Activated naive CD4-positive, alpha-beta T cell treated with anti-CD3 and anti-CD28 coated beads for 36 hours (primary cell): ENCODE measurements around the gene DNAH2. TPM values are rescaled to one million over a fixed set of nuclear protein-coding genes. Genes with fewer than 3 reads are reported as not detected.

ENCODE experiments used
- CTCF ChIA-PET: fragments of 350-600 bp; sonication (Branson Sonifier 250); formaldehyde crosslinking; loops from one replicate; lab custom pipeline; 2021; ENCODE audit warnings: antibody characterized with exemption; lab: Charles Lee
- DNase-seq: peaks from one replicate; pipeline ENCODE4 v3.0.0-alpha.2; 2020
- H3K27ac Mint-ChIP-seq: one replicate; pipeline ENCODE4 v1.8.0; 2021; ENCODE audit warnings: mild to moderate bottlenecking, mixed read lengths
- H3K27me3 Mint-ChIP-seq: one replicate; pipeline ENCODE4 v1.8.0; 2021; ENCODE audit warnings: low read depth, mixed read lengths
- H3K36me3 Mint-ChIP-seq: one replicate; pipeline ENCODE4 v1.8.0; 2021; ENCODE audit warnings: low read depth, mixed read lengths
- H3K4me1 Mint-ChIP-seq: one replicate; pipeline ENCODE4 v1.8.0; 2021; ENCODE audit warnings: low read depth, mixed read lengths
- H3K4me3 Mint-ChIP-seq: one replicate; pipeline ENCODE4 v1.8.0; 2021; ENCODE audit warnings: mild to moderate bottlenecking, moderate library complexity, mixed read lengths
- H3K9me3 Mint-ChIP-seq: one replicate; pipeline ENCODE4 v1.8.0; 2021; ENCODE audit warnings: mixed read lengths
- intact Hi-C: fragments of 100-400 bp; cut with micrococcal nuclease; formaldehyde crosslinking; loops from one replicate; pipeline ENCODE4 v1.15.1; 2023
- total RNA-seq, 2 experiments: library from RNA; stranded (reverse); gene quantifications; one replicate each; pipeline ENCODE4 v1.2.3, GENCODE V29; 2021

Gene DNAH2
- total RNA-seq, 2 experiments from 2014 or later = not detected

GRCh38 chr17:7882629-7883028 is 165.1 kb downstream of the DNAH2 start:
- CTCF ChIA-PET = interaction anchor here (0.5 to 1.9 kb wide), 3 partner anchors 13 to 23 kb away, joined by 3 to 4 read pairs (median 4); no protein-coding TSS in a partner anchor
- DNase-seq = no peak
- no peaks in the 10 kb centered on the region for H3K9me3 Mint-ChIP-seq
- peaks cover 8% of the 10 kb centered on the region for H3K36me3 Mint-ChIP-seq
- H3K27me3 Mint-ChIP-seq = no peaks in the 10 kb centered on the region
- H3K4me3 Mint-ChIP-seq = no peak overlapping the region
- no peaks in the 10 kb centered on the region for H3K4me1 Mint-ChIP-seq
- intact Hi-C loops = no loop called here
- H3K27ac Mint-ChIP-seq = no peak overlapping the region

Other genes starting within 250 kb of the DNAH2 start
- 1 to 10 TPM; 9.2 to 9.4 TPM for gene ZBTB4, start 238.1 kb upstream of the DNAH2 start, total RNA-seq
- gene SLC35G6, start 236.3 kb upstream of the DNAH2 start, total RNA-seq = not detected
- gene POLR2A, start 233.4 kb upstream of the DNAH2 start, total RNA-seq = 100 to 1,000 TPM; 204 to 205 TPM
- 1 to 10 TPM; 5.8 to 7.4 TPM for gene TNFSF12, start 168.7 kb upstream of the DNAH2 start, total RNA-seq
- 1 to 10 TPM; 2.1 to 2.6 TPM for gene TNFSF13, start 159.0 kb upstream of the DNAH2 start, total RNA-seq
- gene SENP3, start 155.8 kb upstream of the DNAH2 start, total RNA-seq = 10 to 100 TPM; 43.2 to 46.9 TPM
- gene CD68, start 138.1 kb upstream of the DNAH2 start, total RNA-seq = 10 to 100 TPM; 11.6 to 12.6 TPM
- 10 to 100 TPM; 48.8 to 53.5 TPM for gene MPDU1, start 133.9 kb upstream of the DNAH2 start, total RNA-seq
- gene SOX15, start 127.7 kb upstream of the DNAH2 start, total RNA-seq = under 1 TPM in 1 of 2 experiments, not detected in 1; 0.20 TPM
- gene FXR2, start 102.8 kb upstream of the DNAH2 start, total RNA-seq = 10 to 100 TPM; 29.7 to 36.8 TPM
- 10 to 100 TPM; 14.3 to 16.9 TPM for gene SAT2, start 89.9 kb upstream of the DNAH2 start, total RNA-seq
- gene SHBG, start 87.6 kb upstream of the DNAH2 start, total RNA-seq = not detected
- under 1 TPM; 0.14 to 0.30 TPM for gene ATP1B2, start 66.8 kb upstream of the DNAH2 start, total RNA-seq
- gene TP53, start 30.3 kb upstream of the DNAH2 start, total RNA-seq = 100 to 1,000 TPM; 148 to 149 TPM
- gene WRAP53, start 29.3 kb upstream of the DNAH2 start, total RNA-seq = 10 to 100 TPM; 13.7 to 14.7 TPM
- not detected for gene EFNB3, start 12.5 kb upstream of the DNAH2 start, total RNA-seq
- 10 to 100 TPM; 22.7 to 24.1 TPM for gene KDM6B, start 116.5 kb downstream of the DNAH2 start, total RNA-seq
- 1 to 10 TPM; 1.2 to 1.5 TPM for gene TMEM88, start 137.3 kb downstream of the DNAH2 start, total RNA-seq
- gene NAA38, start 139.8 kb downstream of the DNAH2 start, total RNA-seq = 10 to 100 TPM; 75.0 to 75.3 TPM
- 1 to 10 TPM; 6.1 to 6.5 TPM for gene CYB5D1, start 140.3 kb downstream of the DNAH2 start, total RNA-seq
- 100 to 1,000 TPM; 180 to 185 TPM for gene CHD3, start 171.0 kb downstream of the DNAH2 start, total RNA-seq
- 1 to 10 TPM; 3.1 to 3.8 TPM for gene RNF227, start 198.5 kb downstream of the DNAH2 start, total RNA-seq
- 1 to 10 TPM; 2.2 TPM for gene KCNAB3, start 212.1 kb downstream of the DNAH2 start, total RNA-seq
- 100 to 1,000 TPM; 162 to 172 TPM for gene TRAPPC1, start 214.2 kb downstream of the DNAH2 start, total RNA-seq
- gene CNTROB, start 214.5 kb downstream of the DNAH2 start, total RNA-seq = 10 to 100 TPM; 49.3 to 56.3 TPM